Panc1 (cell line): ENCODE data around the gene NELFB. TPM values are rescaled to one million over a fixed set of nuclear protein-coding genes. Genes with fewer than 3 reads are reported as not detected.

Source experiments
- ATAC-seq: fragments of 200-7000 bp; cut with Tn5 transposase; 2 replicates; pipeline ENCODE4 v1.9.1; 2020; ENCODE audit warnings: mild to moderate bottlenecking, moderate library complexity
- BruUV-seq: library from RNA; stranded (reverse); fragments of 400-500 nt; replicated peaks from 2 replicates; lab custom pipeline; 2021; lab: Mats Ljungman, UMichigan
- CTCF ChIA-PET: fragments of 300-600 bp; sonication (Branson Sonifier 250); formaldehyde crosslinking; loops from one replicate; lab custom pipeline; 2022; ENCODE audit warnings: antibody characterized with exemption; lab: Charles Lee
- POLR2A ChIA-PET: fragments of 300-600 bp; sonication (Branson Sonifier 250); formaldehyde crosslinking; loops from one replicate; lab custom pipeline; 2022; ENCODE audit warnings: antibody characterized with exemption; lab: Charles Lee
- DNase-seq: peaks from one replicate; pipeline ENCODE4 v3.0.0-alpha.2; 2010; ENCODE audit warnings: low read depth, low spot score
- H3K27ac ChIP-seq: 2 replicates; pipeline ENCODE4 v1.5.1; 2011; ENCODE audit warnings: mild to moderate bottlenecking, low read length, inconsistent platforms
- H3K27me3 ChIP-seq: fragments of 200-500 bp; sonication (Bioruptor generic); 2 replicates; pipeline ENCODE4 v1.6.0; 2014; ENCODE audit warnings: low read length, inconsistent platforms; ENCODE audit not compliant: control insufficient read depth, insufficient read depth
- H3K36me3 ChIP-seq: fragments of 200-500 bp; sonication (Bioruptor generic); 2 replicates; pipeline ENCODE4 v1.5.1; 2014; ENCODE audit warnings: inconsistent platforms, mild to moderate bottlenecking, low read length, moderate library complexity; ENCODE audit not compliant: control insufficient read depth, insufficient read depth
- H3K4me1 ChIP-seq: 2 replicates; pipeline ENCODE4 v1.5.1; 2011; ENCODE audit warnings: inconsistent platforms, mild to moderate bottlenecking, low read length, moderate library complexity; ENCODE audit not compliant: control insufficient read depth, insufficient read depth
- H3K4me3 ChIP-seq, 2 experiments: 2 replicates each; pipeline ENCODE4 v1.5.1; 2011 to 2012; ENCODE audit warnings: low read depth in 2 of 2, low read length in 2 of 2, mild to moderate bottlenecking in 2 of 2, inconsistent platforms in 1 of 2, moderate library complexity in 1 of 2
- H3K9me3 ChIP-seq: fragments of 200-500 bp; sonication (Bioruptor generic); 2 replicates; pipeline ENCODE4 v1.5.1; 2014; ENCODE audit warnings: low read depth, mild to moderate bottlenecking, inconsistent platforms, low read length, moderate library complexity; ENCODE audit not compliant: control insufficient read depth, insufficient read depth
- POLR2AphosphoS5 ChIP-seq: IDR thresholded peaks from 2 replicates; pipeline ENCODE4 v1.6.1; 2012; ENCODE audit warnings: mild to moderate bottlenecking, low read depth, low read length, moderate library complexity
- SIN3A ChIP-seq: IDR thresholded peaks from 2 replicates; pipeline ENCODE4 v1.6.1; 2012; ENCODE audit warnings: low read depth, mild to moderate bottlenecking, low read length, moderate library complexity, borderline replicate concordance; ENCODE audit not compliant: insufficient read depth
- TCF7L2 ChIP-seq: IDR thresholded peaks from 2 replicates; pipeline ENCODE4 v1.6.1; 2011; ENCODE audit warnings: mild to moderate bottlenecking, low read depth, low read length, inconsistent platforms
- in situ Hi-C: cut with HindIII; loops from 2 replicates; pipeline ENCODE4 v1.10.0; 2016; ENCODE audit warnings: low sequenced_read_pairs, low pct_unique_long_range_greater_than_20kb
- intact Hi-C: fragments of 100-400 bp; cut with micrococcal nuclease; formaldehyde crosslinking; loops from one replicate; pipeline ENCODE4 v1.10.0; 2022; ENCODE audit not compliant: unreplicated experiment
- total RNA-seq: library from RNA; stranded (reverse); gene quantifications from one replicate; pipeline ENCODE4 v1.2.1, GENCODE V29; 2021; ENCODE audit not compliant: unreplicated experiment
- TF ChIP-seq, protein P1 (sequence below), 2 experiments: IDR thresholded peaks; 2 replicates each; pipeline ENCODE4 v1.6.1; 2011 to 2012; ENCODE audit warnings: low read depth in 2 of 2, control low read depth in 1 of 2, low read length in 1 of 2, mild to moderate bottlenecking in 1 of 2, moderate library complexity in 1 of 2; ENCODE audit not compliant: insufficient read depth in 1 of 2
- TF ChIP-seq, protein P2 (sequence below): fragments of 450-650 bp; IDR thresholded peaks from 2 replicates; pipeline ENCODE4 v1.5.1; 2017; ENCODE audit warnings: mild to moderate bottlenecking

The NELFB gene
- total RNA-seq, 1 experiment from 2014 or later: 62.4 TPM

GRCh38 chr9:137301081-137301947, 46.2 kb downstream of the NELFB start:
- ChIA-PET POLR2A (interaction anchor here (0.7 kb wide), 1 partner anchor 266 kb away, joined by 3 read pairs; no protein-coding TSS in a partner anchor), CTCF (interaction anchor here (1.2 to 2.0 kb wide), 2 partner anchors 14 to 107 kb away, joined by 4 to 7 read pairs; no protein-coding TSS in a partner anchor)
- Histone ChIP-seq H3K9me3 (no peaks in the 10 kb centered on the region), H3K36me3 (no peaks in the 10 kb centered on the region), H3K4me1 (peaks cover 65% of the 10 kb centered on the region), H3K27me3 (no peaks in the 10 kb centered on the region), H3K4me3 (peak overlapping the region; percentile 54 to 74), H3K27ac (peak overlapping the region; percentile 25; the same call in 1 of the 2 replicates)
- DNase-seq (no peak), ATAC-seq (peak; percentile 23)
- intact Hi-C loops: no loop called here
- BruUV-seq: no TSS peak
- peak; percentile 58; the same call in 1 of the 2 replicates for TF ChIP-seq SIN3A
- TF ChIP-seq, protein P1, sequence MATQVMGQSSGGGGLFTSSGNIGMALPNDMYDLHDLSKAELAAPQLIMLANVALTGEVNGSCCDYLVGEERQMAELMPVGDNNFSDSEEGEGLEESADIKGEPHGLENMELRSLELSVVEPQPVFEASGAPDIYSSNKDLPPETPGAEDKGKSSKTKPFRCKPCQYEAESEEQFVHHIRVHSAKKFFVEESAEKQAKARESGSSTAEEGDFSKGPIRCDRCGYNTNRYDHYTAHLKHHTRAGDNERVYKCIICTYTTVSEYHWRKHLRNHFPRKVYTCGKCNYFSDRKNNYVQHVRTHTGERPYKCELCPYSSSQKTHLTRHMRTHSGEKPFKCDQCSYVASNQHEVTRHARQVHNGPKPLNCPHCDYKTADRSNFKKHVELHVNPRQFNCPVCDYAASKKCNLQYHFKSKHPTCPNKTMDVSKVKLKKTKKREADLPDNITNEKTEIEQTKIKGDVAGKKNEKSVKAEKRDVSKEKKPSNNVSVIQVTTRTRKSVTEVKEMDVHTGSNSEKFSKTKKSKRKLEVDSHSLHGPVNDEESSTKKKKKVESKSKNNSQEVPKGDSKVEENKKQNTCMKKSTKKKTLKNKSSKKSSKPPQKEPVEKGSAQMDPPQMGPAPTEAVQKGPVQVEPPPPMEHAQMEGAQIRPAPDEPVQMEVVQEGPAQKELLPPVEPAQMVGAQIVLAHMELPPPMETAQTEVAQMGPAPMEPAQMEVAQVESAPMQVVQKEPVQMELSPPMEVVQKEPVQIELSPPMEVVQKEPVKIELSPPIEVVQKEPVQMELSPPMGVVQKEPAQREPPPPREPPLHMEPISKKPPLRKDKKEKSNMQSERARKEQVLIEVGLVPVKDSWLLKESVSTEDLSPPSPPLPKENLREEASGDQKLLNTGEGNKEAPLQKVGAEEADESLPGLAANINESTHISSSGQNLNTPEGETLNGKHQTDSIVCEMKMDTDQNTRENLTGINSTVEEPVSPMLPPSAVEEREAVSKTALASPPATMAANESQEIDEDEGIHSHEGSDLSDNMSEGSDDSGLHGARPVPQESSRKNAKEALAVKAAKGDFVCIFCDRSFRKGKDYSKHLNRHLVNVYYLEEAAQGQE (IDR thresholded peaks at IDR 0.05; ENCODE audit: insufficient read depth in 1 of 2, low read depth in 2 of 2, low read length in 1 of 2): no peak
- peak; percentile 30; the same call in 1 of the 2 replicates for TF ChIP-seq POLR2AphosphoS5
- TF ChIP-seq, protein P2, sequence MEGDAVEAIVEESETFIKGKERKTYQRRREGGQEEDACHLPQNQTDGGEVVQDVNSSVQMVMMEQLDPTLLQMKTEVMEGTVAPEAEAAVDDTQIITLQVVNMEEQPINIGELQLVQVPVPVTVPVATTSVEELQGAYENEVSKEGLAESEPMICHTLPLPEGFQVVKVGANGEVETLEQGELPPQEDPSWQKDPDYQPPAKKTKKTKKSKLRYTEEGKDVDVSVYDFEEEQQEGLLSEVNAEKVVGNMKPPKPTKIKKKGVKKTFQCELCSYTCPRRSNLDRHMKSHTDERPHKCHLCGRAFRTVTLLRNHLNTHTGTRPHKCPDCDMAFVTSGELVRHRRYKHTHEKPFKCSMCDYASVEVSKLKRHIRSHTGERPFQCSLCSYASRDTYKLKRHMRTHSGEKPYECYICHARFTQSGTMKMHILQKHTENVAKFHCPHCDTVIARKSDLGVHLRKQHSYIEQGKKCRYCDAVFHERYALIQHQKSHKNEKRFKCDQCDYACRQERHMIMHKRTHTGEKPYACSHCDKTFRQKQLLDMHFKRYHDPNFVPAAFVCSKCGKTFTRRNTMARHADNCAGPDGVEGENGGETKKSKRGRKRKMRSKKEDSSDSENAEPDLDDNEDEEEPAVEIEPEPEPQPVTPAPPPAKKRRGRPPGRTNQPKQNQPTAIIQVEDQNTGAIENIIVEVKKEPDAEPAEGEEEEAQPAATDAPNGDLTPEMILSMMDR: peak; percentile 81
- peak; percentile 44; the same call in 1 of the 2 replicates for TF ChIP-seq TCF7L2
- in situ Hi-C loops: no loop called here

- DNase-seq: no peak
- peak; percentile 90 for TF ChIP-seq POLR2AphosphoS5
- no peak for TF ChIP-seq TCF7L2
- TF ChIP-seq, protein P1 (IDR thresholded peaks at IDR 0.05; ENCODE audit: insufficient read depth in 1 of 2, low read depth in 2 of 2, low read length in 1 of 2): no peak
- TF ChIP-seq, protein P2: no peak
- POLR2A ChIA-PET: no interaction called here
- H3K4me1 ChIP-seq: peaks cover 65% of the 10 kb centered on the region
- ATAC-seq: peak; percentile 60
- peak within 1 kb of the TSS; percentile 78 for H3K27ac ChIP-seq
- no TSS peak for BruUV-seq
- no peaks in the 10 kb centered on the region for H3K36me3 ChIP-seq
- intact Hi-C loops: no loop called here
- CTCF ChIA-PET: interaction anchor here (0.5 to 2.0 kb wide), 5 partner anchors 14 to 121 kb away, joined by 3 to 7 read pairs (median 4); partner anchors contain the start of genes EXD3 and NOXA1
- in situ Hi-C loops: no loop called here
- peak within 1 kb of the TSS; percentile 54 to 74 for H3K4me3 ChIP-seq
- H3K9me3 ChIP-seq: no peaks in the 10 kb centered on the region
- no peaks in the 10 kb centered on the region for H3K27me3 ChIP-seq
These were observed 47.0 kb downstream of the NELFB start, which contains the start of gene NRARP for GRCh38 chr9:137302118-137302448. Gene NRARP (minus strand): TSS chr9:137302271. CDS start chr9:137301928, 343 bp downstream.
